ENCODE data around the gene OR6N2.

- TF ChIP-seq, protein P1, sequence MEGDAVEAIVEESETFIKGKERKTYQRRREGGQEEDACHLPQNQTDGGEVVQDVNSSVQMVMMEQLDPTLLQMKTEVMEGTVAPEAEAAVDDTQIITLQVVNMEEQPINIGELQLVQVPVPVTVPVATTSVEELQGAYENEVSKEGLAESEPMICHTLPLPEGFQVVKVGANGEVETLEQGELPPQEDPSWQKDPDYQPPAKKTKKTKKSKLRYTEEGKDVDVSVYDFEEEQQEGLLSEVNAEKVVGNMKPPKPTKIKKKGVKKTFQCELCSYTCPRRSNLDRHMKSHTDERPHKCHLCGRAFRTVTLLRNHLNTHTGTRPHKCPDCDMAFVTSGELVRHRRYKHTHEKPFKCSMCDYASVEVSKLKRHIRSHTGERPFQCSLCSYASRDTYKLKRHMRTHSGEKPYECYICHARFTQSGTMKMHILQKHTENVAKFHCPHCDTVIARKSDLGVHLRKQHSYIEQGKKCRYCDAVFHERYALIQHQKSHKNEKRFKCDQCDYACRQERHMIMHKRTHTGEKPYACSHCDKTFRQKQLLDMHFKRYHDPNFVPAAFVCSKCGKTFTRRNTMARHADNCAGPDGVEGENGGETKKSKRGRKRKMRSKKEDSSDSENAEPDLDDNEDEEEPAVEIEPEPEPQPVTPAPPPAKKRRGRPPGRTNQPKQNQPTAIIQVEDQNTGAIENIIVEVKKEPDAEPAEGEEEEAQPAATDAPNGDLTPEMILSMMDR (conservative IDR thresholded peaks at IDR 0.05; ENCODE audit: low read depth in 2 of 2), result no peak
- TF ChIP-seq CREB1 (CRISPR knock-in tag; IDR thresholded peaks at IDR 0.05; ENCODE audit: low read depth) (no peak), EZH2 (IDR thresholded peaks at IDR 0.05; ENCODE audit: low read depth, unreplicated experiment) (no peak), POLR2AphosphoS5 (IDR thresholded peaks at IDR 0.05; ENCODE audit: low read depth) (no peak), EZH2phosphoT487 (IDR thresholded peaks at IDR 0.05; ENCODE audit: unreplicated experiment) (no peak), ETS1 (IDR thresholded peaks at IDR 0.05) (no peak), STAT1 (IDR thresholded peaks at IDR 0.05; ENCODE audit: unreplicated experiment) (no peak)
Measured at GRCh38 chr1:158801396-158801795, 20.4 kb upstream of the OR6N2 start.
